Panc1 (cell line): Measurements from ENCODE around the gene RENBP. TPM values are rescaled to one million over a fixed set of nuclear protein-coding genes. Genes with fewer than 3 reads are reported as not detected.
A peak's percentile ranks its signal among the peaks of the same experiment; 100 is the strongest.

Experiments
- ATAC-seq: fragments of 200-7000 bp; cut with Tn5 transposase; 2 replicates; pipeline ENCODE4 v1.9.1; 2020; ENCODE audit warnings: mild to moderate bottlenecking, moderate library complexity
- BruUV-seq: library from RNA; stranded (reverse); fragments of 400-500 nt; replicated peaks from 2 replicates; lab custom pipeline; 2021; lab: Mats Ljungman, UMichigan
- CTCF ChIA-PET: fragments of 300-600 bp; sonication (Branson Sonifier 250); formaldehyde crosslinking; loops from one replicate; lab custom pipeline; 2022; ENCODE audit warnings: antibody characterized with exemption; lab: Charles Lee
- POLR2A ChIA-PET: fragments of 300-600 bp; sonication (Branson Sonifier 250); formaldehyde crosslinking; loops from one replicate; lab custom pipeline; 2022; ENCODE audit warnings: antibody characterized with exemption; lab: Charles Lee
- DNase-seq: peaks from one replicate; pipeline ENCODE4 v3.0.0-alpha.2; 2010; ENCODE audit warnings: low read depth, low spot score
- H3K27ac ChIP-seq: 2 replicates; pipeline ENCODE4 v1.5.1; 2011; ENCODE audit warnings: mild to moderate bottlenecking, low read length, inconsistent platforms
- H3K27me3 ChIP-seq: fragments of 200-500 bp; sonication (Bioruptor generic); 2 replicates; pipeline ENCODE4 v1.6.0; 2014; ENCODE audit warnings: low read length, inconsistent platforms; ENCODE audit not compliant: control insufficient read depth, insufficient read depth
- H3K36me3 ChIP-seq: fragments of 200-500 bp; sonication (Bioruptor generic); 2 replicates; pipeline ENCODE4 v1.5.1; 2014; ENCODE audit warnings: inconsistent platforms, mild to moderate bottlenecking, low read length, moderate library complexity; ENCODE audit not compliant: control insufficient read depth, insufficient read depth
- H3K4me1 ChIP-seq: 2 replicates; pipeline ENCODE4 v1.5.1; 2011; ENCODE audit warnings: inconsistent platforms, mild to moderate bottlenecking, low read length, moderate library complexity; ENCODE audit not compliant: control insufficient read depth, insufficient read depth
- H3K4me3 ChIP-seq, 2 experiments: 2 replicates each; pipeline ENCODE4 v1.5.1; 2011 to 2012; ENCODE audit warnings: low read depth in 2 of 2, low read length in 2 of 2, mild to moderate bottlenecking in 2 of 2, inconsistent platforms in 1 of 2, moderate library complexity in 1 of 2
- H3K9me3 ChIP-seq: fragments of 200-500 bp; sonication (Bioruptor generic); 2 replicates; pipeline ENCODE4 v1.5.1; 2014; ENCODE audit warnings: low read depth, mild to moderate bottlenecking, inconsistent platforms, low read length, moderate library complexity; ENCODE audit not compliant: control insufficient read depth, insufficient read depth
- POLR2AphosphoS5 ChIP-seq: IDR thresholded peaks from 2 replicates; pipeline ENCODE4 v1.6.1; 2012; ENCODE audit warnings: mild to moderate bottlenecking, low read depth, low read length, moderate library complexity
- SIN3A ChIP-seq: IDR thresholded peaks from 2 replicates; pipeline ENCODE4 v1.6.1; 2012; ENCODE audit warnings: low read depth, mild to moderate bottlenecking, low read length, moderate library complexity, borderline replicate concordance; ENCODE audit not compliant: insufficient read depth
- TCF7L2 ChIP-seq: IDR thresholded peaks from 2 replicates; pipeline ENCODE4 v1.6.1; 2011; ENCODE audit warnings: mild to moderate bottlenecking, low read depth, low read length, inconsistent platforms
- in situ Hi-C: cut with HindIII; loops from 2 replicates; pipeline ENCODE4 v1.10.0; 2016; ENCODE audit warnings: low sequenced_read_pairs, low pct_unique_long_range_greater_than_20kb
- intact Hi-C: fragments of 100-400 bp; cut with micrococcal nuclease; formaldehyde crosslinking; loops from one replicate; pipeline ENCODE4 v1.10.0; 2022; ENCODE audit not compliant: unreplicated experiment
- total RNA-seq: library from RNA; stranded (reverse); gene quantifications from one replicate; pipeline ENCODE4 v1.2.1, GENCODE V29; 2021; ENCODE audit not compliant: unreplicated experiment
- TF ChIP-seq, protein P1 (sequence below): fragments of 450-650 bp; IDR thresholded peaks from 2 replicates; pipeline ENCODE4 v1.5.1; 2017; ENCODE audit warnings: mild to moderate bottlenecking
- TF ChIP-seq, protein P2 (sequence below), 2 experiments: IDR thresholded peaks; 2 replicates each; pipeline ENCODE4 v1.6.1; 2011 to 2012; ENCODE audit warnings: low read depth in 2 of 2, control low read depth in 1 of 2, low read length in 1 of 2, mild to moderate bottlenecking in 1 of 2, moderate library complexity in 1 of 2; ENCODE audit not compliant: insufficient read depth in 1 of 2

Gene RENBP
- total RNA-seq, 1 experiment from 2014 or later: 0.62 TPM

DNA sequence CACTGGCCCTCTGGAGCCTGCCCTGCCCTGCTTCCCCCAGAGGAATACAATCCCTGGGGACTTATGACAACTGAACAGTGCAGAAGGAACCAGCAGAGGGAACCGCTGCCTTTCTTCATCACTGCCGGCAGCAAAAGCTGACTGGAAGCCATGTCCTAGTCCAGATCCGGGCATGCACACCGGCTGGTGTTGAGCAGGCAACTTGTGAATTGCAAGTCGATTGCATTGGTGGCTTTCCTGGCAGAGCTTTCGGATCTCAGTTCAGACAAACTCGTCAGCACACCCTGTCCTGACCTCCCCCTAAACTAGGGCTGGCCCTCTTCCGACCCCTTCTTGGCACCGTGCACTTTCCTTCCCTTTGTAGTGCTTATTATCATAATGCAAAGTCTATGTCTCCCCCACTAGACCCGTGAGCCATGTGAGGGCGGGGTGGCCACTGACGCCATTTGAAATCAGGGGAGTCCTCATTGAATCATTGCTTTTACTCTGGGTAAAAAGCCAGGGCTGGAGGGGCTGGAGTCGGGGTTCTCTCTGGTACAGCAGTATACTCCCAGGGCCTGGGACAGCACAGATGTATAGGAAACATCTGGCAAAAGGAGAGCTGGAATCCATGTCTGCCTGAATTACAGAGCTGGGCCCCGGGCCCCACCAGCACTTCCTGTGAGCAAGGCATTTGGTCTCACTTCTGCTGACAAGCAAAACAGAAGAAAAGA, 20.1 kb downstream of the RENBP start:
- in situ Hi-C loops: no loop called here
- H3K4me3 ChIP-seq: peak overlapping the region; percentile 79 to 95
- no TSS peak for BruUV-seq
- ChIA-PET POLR2A (no interaction called here), CTCF (interaction anchor here (0.6 to 5.4 kb wide), 3 partner anchors 19 to 256 kb away, joined by 7 to 45 read pairs (median 9); no protein-coding TSS in a partner anchor)
- ATAC-seq (peak; percentile 7; the same call in 1 of the 2 replicates), DNase-seq (no peak)
- TF ChIP-seq TCF7L2: 0 out of 2 replicates have a peak, but pooled peaks have one; percentile 31
- TF ChIP-seq POLR2AphosphoS5: no peak
- TF ChIP-seq, protein P1, sequence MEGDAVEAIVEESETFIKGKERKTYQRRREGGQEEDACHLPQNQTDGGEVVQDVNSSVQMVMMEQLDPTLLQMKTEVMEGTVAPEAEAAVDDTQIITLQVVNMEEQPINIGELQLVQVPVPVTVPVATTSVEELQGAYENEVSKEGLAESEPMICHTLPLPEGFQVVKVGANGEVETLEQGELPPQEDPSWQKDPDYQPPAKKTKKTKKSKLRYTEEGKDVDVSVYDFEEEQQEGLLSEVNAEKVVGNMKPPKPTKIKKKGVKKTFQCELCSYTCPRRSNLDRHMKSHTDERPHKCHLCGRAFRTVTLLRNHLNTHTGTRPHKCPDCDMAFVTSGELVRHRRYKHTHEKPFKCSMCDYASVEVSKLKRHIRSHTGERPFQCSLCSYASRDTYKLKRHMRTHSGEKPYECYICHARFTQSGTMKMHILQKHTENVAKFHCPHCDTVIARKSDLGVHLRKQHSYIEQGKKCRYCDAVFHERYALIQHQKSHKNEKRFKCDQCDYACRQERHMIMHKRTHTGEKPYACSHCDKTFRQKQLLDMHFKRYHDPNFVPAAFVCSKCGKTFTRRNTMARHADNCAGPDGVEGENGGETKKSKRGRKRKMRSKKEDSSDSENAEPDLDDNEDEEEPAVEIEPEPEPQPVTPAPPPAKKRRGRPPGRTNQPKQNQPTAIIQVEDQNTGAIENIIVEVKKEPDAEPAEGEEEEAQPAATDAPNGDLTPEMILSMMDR: no peak
- TF ChIP-seq, protein P2, sequence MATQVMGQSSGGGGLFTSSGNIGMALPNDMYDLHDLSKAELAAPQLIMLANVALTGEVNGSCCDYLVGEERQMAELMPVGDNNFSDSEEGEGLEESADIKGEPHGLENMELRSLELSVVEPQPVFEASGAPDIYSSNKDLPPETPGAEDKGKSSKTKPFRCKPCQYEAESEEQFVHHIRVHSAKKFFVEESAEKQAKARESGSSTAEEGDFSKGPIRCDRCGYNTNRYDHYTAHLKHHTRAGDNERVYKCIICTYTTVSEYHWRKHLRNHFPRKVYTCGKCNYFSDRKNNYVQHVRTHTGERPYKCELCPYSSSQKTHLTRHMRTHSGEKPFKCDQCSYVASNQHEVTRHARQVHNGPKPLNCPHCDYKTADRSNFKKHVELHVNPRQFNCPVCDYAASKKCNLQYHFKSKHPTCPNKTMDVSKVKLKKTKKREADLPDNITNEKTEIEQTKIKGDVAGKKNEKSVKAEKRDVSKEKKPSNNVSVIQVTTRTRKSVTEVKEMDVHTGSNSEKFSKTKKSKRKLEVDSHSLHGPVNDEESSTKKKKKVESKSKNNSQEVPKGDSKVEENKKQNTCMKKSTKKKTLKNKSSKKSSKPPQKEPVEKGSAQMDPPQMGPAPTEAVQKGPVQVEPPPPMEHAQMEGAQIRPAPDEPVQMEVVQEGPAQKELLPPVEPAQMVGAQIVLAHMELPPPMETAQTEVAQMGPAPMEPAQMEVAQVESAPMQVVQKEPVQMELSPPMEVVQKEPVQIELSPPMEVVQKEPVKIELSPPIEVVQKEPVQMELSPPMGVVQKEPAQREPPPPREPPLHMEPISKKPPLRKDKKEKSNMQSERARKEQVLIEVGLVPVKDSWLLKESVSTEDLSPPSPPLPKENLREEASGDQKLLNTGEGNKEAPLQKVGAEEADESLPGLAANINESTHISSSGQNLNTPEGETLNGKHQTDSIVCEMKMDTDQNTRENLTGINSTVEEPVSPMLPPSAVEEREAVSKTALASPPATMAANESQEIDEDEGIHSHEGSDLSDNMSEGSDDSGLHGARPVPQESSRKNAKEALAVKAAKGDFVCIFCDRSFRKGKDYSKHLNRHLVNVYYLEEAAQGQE (IDR thresholded peaks at IDR 0.05; ENCODE audit: insufficient read depth in 1 of 2, low read depth in 2 of 2, low read length in 1 of 2): no peak
- intact Hi-C loops: loop anchor here (2.0 to 10.0 kb wide), 2 partner anchors 22 to 160 kb away; partner anchors contain the start of gene PLXNB3
- H3K27me3 ChIP-seq: no peaks in the 10 kb centered on the region
- peak overlapping the region; percentile 99 for H3K27ac ChIP-seq
- no peaks in the 10 kb centered on the region for H3K9me3 ChIP-seq
- no peaks in the 10 kb centered on the region; the same call in 1 of the 2 replicates for H3K36me3 ChIP-seq
- H3K4me1 ChIP-seq: peaks cover 40% of the 10 kb centered on the region

DNA sequence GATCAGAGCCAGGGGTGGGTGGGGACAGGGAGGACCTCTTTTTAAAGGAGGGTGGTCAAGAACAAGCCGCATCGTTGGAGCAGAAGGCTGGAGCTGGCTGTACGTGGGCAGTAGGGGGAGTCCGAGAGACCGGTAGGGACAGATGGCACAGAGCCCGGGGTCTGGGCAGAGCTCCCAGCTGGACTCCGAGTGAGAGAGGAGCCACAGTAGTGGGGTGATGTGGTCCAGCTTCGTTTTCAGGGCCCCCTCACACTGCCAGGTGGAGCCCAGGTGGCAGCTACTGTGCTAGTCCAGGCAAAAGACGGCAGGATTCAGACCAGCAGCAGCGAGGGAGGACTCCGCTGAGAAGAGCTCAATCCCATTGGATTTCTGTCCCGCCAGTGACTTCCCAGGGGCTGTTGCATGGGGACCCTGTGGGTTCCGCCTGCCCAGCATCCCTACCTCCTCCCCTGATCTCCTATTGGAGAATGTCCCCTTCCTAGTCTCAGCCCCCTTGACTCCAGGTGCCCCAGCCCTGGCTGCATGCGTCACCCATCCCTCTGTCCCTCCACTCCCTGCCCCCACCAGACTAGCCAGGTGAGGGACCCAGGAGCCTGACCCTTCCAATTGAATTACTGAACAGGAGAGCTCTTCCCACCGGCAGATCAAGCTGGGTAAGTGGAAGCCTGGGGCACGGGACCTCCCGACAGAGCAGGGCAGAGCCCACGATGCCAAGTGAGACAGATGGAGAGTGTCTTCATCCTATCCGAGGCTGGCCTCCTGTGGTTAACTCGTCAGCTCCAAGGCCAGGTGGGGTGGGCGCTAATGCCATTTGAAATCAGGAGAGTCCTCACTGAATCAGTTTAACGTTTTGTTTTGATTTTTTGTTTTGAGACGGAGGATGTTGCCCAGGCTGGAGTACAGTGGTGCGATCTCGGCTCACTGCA, 21.2 kb downstream of the RENBP start:
- ChIA-PET CTCF (interaction anchor here (0.5 to 5.4 kb wide), 8 partner anchors 13 to 372 kb away, joined by 3 to 45 read pairs (median 4); partner anchors contain the start of gene TEX28), POLR2A (interaction anchor here (0.5 to 1.1 kb wide), 5 partner anchors 8 to 128 kb away, joined by 3 to 9 read pairs (median 4); partner anchors contain the start of gene RENBP)
- H3K27me3 ChIP-seq: no peaks in the 10 kb centered on the region
- in situ Hi-C loops: no loop called here
- no peaks in the 10 kb centered on the region for H3K9me3 ChIP-seq
- peak overlapping the region; percentile 99; the same call in 1 of the 2 replicates for H3K27ac ChIP-seq
- peaks cover 37% of the 10 kb centered on the region for H3K4me1 ChIP-seq
- H3K4me3 ChIP-seq: 0 out of 4 replicates have a peak overlapping the region, but pooled peaks of 1 of the 2 experiments have one; percentile 4
- peak; percentile 36; the same call in 1 of the 2 replicates for TF ChIP-seq POLR2AphosphoS5
- TF ChIP-seq, protein P2 (IDR thresholded peaks at IDR 0.05; ENCODE audit: insufficient read depth in 1 of 2, low read depth in 2 of 2, low read length in 1 of 2): no peak
- TF ChIP-seq SIN3A: no peak
- TF ChIP-seq TCF7L2: no peak
- ATAC-seq: 0 out of 2 replicates have a peak, but pooled peaks have one; percentile 19
- no TSS peak for BruUV-seq
- H3K36me3 ChIP-seq: no peaks in the 10 kb centered on the region; the same call in 1 of the 2 replicates
- intact Hi-C loops: loop anchor here (10.0 kb wide), 1 partner anchor 158 kb away; the partner anchor contains the start of gene PLXNB3
- no peak for DNase-seq
